ENCODE data around the gene VPS13A.
"Not testable (repeated sequence)": the region's sequence is repeated elsewhere in the genome, so short reads cannot be mapped to it uniquely, and the experiment has no call there.

Gene VPS13A

GRCh38 chr9:77305622-77306400, 128.5 kb downstream of the VPS13A start:
- DNase-seq (ENCODE audit: low read depth) = no peak

GRCh38 chr9:77307166-77307565, 129.8 kb downstream of the VPS13A start:
- no peak for DNase-seq (ENCODE audit: low read depth)

- DNase-seq (ENCODE audit: low read depth) = no peak
These were observed 138.7 kb downstream of the VPS13A start for GRCh38 chr9:77316058-77316457.

GRCh38 chr9:77325058-77325457, 147.7 kb downstream of the VPS13A start:
- DNase-seq (ENCODE audit: low read depth) = no peak

- no peak for DNase-seq (ENCODE audit: low read depth)
These were observed 150.8 kb downstream of the VPS13A start for GRCh38 chr9:77328102-77328501.

GRCh38 chr9:77370064-77370463, 192.7 kb downstream of the VPS13A start:
- DNase-seq (ENCODE audit: low read depth) = no peak

- no peak for DNase-seq (ENCODE audit: low read depth)
These were observed 196.9 kb downstream of the VPS13A start for GRCh38 chr9:77374266-77374665.

- DNase-seq (ENCODE audit: low read depth) = no peak
These were observed 198.7 kb downstream of the VPS13A start for GRCh38 chr9:77375956-77376532.

DNA sequence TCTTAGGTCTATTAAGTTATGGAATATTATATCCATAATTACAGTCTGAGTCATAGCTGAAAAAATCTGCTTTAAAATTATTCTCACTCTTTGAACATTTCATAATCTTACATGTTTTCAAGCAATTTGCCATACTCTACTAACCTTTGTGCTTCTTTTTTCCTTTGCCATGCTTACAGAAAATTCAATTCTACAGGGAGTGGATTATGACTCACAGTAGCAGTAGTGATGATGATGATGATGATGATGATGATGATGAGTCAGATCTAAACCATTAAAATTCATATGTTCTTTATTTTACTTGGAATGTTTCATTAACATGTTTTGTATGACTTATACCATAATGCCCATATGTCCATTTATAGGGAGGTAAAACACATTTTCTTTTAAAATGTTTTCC, 207.1 kb downstream of the VPS13A start:
- DNase-seq (ENCODE audit: low read depth) = no peak

DNA sequence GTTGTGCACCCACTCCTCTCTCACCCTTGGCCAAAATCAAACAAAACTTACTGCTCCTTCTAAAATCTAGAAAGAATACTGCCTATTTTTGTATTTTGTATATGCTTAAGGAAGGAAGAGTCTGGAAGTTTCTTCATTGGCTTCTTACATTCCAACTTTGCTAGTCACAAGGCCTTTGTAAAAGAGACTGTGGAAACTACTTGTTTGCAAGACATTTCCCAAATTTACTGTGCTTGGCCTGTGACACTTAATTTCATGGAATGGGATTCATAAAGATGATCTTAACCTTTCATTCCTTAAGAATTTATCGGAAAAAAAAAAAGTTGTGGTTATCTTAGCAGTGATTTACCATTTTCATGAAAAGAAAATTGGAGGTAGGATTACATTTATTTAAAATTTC, 208.9 kb downstream of the VPS13A start:
- no peak for DNase-seq (ENCODE audit: low read depth)

DNA sequence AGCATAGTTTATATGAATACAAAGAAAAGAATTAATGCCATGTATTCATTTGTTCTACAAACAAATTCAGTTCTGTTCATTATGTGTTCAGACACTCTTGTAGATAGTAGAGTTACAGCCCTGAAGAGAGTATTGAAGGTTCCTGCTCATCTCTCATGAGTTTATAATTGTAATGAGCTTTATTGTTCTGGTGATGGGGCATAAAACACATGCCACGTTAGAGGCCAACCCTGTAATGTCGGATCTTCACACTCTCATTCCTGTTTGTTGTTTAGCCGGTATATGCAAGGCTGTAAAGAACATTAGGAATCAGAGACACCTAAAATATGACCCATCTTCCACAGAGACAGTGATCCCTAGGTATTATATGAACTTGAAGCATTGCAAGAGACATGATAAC, 214.5 kb downstream of the VPS13A start:
- DNase-seq (ENCODE audit: low read depth) = no peak

DNA sequence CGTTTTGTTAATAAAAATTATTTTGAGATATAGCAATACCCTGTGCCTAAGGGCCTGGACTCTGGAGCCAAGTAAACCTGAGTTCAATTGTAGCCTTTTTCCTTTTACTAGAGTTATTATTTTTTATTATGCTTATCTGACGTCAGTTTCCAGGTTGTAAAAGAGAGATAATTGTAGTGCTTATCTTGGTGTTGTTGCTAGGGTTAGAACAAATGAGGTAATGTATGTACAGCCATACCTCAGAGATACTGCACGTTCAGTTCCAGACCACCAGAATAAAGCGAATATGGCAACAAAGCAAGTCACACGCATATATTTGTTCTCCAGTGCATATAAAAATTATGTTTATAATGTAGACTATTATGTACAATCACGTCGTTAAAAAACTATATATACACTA, 215.0 kb downstream of the VPS13A start:
- no peak for DNase-seq (ENCODE audit: low read depth)

DNA sequence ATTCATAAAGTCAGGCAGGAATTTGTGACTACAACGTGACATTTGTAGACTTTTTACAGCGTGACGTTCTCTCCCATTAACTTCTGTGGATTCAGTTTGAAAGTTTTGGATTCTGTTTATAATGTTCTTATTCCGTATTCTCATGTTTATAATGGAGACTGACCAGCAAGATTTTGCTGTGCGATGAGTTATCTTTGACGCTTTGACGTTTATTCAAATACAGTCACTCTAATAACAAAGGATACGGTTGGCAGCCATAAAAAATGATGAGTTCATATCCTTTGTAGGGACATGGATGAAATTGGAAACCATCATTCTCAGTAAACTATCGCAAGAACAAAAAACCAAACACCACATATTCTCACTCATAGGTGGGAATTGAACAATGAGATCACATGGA, 221.2 kb downstream of the VPS13A start:
- not testable (repeated sequence) for DNase-seq (ENCODE audit: low read depth)

DNA sequence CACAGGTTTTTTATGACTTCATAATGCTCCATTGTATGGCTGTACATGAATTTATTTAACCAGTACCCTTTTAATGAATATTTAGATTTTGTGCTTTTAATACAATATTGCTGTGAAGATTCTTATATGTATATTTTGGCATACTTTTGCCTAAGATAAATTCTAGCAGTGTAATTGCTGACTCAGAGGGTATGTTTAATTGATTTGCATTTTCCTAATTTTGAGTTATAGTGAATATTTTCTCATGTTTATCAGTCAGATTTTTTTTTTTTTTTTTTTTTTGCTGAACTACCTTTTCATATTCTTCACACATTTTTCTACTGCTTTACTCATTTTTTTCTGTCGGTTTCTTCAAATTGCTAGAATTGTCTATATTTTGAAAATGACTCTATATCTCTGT, 222.6 kb downstream of the VPS13A start:
- DNase-seq (ENCODE audit: low read depth) = no peak

GRCh38 chr9:77402286-77402685, 225.0 kb downstream of the VPS13A start:
- DNase-seq (ENCODE audit: low read depth) = no peak

- DNase-seq (ENCODE audit: low read depth) = no peak
These were observed 225.9 kb downstream of the VPS13A start for GRCh38 chr9:77403239-77403638.

GRCh38 chr9:77408521-77408920, 231.2 kb downstream of the VPS13A start:
- DNase-seq (ENCODE audit: low read depth) = not testable (repeated sequence)

DNA sequence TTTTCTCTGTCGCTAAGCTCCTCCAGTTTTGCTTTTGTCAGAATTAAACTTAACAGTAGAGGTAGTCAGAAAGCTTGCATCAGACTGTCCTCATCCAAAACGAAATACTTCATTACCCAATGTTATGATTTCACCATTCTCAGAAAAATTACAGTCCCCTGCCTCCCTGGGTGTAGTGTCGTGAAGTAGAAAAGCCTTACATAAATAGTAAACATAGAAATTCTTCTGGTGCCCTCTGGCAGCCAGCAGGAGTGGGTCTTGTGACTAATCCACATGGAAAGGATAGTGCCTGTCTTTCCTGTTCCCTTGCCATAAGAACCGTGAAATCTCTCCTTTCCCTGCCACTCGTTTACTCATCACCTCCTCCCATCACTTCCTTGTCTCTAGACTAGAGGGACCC, 240.2 kb downstream of the VPS13A start:
- no peak for DNase-seq (ENCODE audit: low read depth)

GRCh38 chr9:77418226-77418625, 240.9 kb downstream of the VPS13A start:
- no peak for DNase-seq (ENCODE audit: low read depth)

GRCh38 chr9:77420641-77421040, 243.3 kb downstream of the VPS13A start:
- no peak for DNase-seq (ENCODE audit: low read depth)

DNA sequence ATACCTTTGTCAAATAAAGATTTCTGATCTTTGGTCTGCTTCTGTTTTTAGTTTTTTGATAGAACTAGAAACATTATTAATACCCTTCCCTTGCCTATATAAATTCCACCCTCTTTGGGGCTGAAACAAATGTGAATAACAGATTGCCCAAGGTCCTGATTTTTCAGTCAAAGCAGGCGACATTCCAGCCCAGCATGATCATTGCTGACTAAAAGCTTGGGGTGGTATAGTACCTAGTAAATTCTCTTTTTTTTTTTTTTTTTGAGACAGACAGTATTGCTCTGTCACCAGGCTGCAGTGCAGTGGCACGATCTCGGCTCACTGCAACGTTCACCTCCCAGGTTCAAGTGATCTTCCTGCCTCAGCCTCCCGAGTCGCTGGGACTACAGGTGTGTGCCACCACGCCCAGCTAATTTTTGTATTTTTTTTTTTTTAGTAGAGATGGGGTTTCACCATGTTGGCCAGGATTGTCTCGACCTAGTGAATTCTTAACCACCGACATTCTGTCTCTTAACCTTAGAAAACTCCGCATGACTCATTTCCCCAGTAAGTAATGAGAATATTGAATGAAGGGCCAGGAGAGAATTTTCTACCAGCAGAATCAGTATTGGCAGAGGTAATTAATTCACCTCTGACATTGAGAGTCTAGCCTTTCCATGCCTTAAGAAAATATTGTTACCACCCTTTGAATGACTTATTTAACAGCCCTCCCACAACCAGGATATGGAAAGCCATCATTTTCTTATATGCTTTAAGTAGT, 244.4 kb downstream of the VPS13A start:
- no peak for DNase-seq (ENCODE audit: low read depth)

DNA sequence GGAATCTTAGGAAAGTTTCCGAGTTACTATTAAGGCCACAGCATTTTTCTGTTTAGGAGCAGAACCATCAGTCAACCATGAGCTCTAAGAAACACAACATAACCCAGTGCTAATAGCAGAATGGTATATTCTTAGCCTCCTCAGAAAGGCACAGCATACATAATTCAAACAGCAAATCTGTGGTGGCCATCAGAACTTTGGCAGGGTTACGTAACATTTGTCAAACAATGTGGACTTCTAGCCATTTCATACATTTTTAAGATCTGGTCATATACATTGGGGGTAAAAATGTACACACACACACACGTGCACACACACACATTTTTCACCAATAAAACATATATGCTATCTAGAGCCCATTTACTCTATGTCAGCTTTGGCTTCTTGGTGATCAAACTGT, 245.6 kb downstream of the VPS13A start:
- no peak for DNase-seq (ENCODE audit: low read depth)

- no peak for DNase-seq (ENCODE audit: low read depth)
These were observed 246.5 kb downstream of the VPS13A start for GRCh38 chr9:77423841-77424240.

Data from stimulated activated CD8-positive, alpha-beta memory T cell treated with anti-CD3 and anti-CD28 coated beads, Interleukin-7, amount 100 ng/mL, for 24 hours (primary cell).